GM12892 (cell line): Measurements from ENCODE around the gene TBC1D23.

Experiments
- POLR2A ChIP-seq: IDR thresholded peaks from 2 replicates; pipeline ENCODE4 v1.6.1; 2011; ENCODE audit warnings: low read depth, low read length, control low read depth
- POLR2AphosphoS5 ChIP-seq: IDR thresholded peaks from 2 replicates; pipeline ENCODE4 v1.6.1; 2011; ENCODE audit warnings: low read depth, low read length, control low read depth
- TAF1 ChIP-seq: IDR thresholded peaks from 2 replicates; pipeline ENCODE4 v1.6.1; 2011; ENCODE audit warnings: low read depth, mild to moderate bottlenecking, control low read depth, low read length, borderline replicate concordance

DNA sequence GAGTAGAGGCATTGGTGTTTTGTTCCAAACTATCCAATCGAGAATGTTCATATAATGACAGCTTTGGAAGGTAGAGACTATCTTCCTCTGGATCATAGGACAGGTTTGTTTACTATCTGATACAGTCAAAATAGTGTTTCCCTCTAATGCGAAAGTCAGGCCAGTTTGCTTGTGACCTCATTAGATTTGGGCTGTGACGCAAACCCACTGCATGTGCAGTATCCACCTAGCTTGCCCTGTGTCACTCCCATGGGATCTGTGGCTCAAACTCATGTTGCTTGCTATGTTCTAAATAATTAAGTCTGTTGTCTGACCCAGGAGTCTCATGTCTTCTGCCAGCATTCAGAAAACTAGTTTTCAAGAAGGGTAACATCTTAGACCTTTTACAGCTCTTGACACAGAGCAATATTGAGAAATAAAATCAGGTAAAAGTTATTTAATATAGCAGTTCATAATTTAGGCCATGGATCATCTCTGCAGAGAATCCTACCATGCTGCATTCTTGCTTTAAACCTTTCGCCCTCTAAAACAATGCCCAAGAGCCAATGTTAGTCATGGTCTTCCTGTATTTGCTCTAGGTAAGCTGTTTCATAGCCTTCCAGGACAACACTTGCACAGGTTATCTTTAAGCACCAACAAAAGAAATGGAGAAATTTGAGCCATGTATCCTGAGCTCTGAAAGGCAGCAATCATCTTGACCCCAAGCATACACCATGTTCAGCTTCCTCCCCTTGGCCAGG, 100.1 kb downstream of the TBC1D23 start:
- TF ChIP-seq POLR2AphosphoS5 (no peak), POLR2A (no peak), TAF1 (no peak)
